GM12865 (cell line): ENCODE measurements around the gene PIWIL4.
"Not testable (repeated sequence)": the region's sequence is repeated elsewhere in the genome, so short reads cannot be mapped to it uniquely, and the experiment has no call there.

ENCODE experiments used
- DNase-seq: peaks from one replicate; pipeline ENCODE4 v3.0.0; 2010; ENCODE audit warnings: low read depth
- H3K4me3 ChIP-seq: 2 replicates; pipeline ENCODE4 v1.5.1; 2011; ENCODE audit warnings: mild to moderate bottlenecking, low read depth, low read length, control low read depth
- CTCF ChIP-seq: IDR thresholded peaks from 2 replicates; pipeline ENCODE4 v1.5.1; 2011; ENCODE audit warnings: low read length, control low read depth, low read depth, inconsistent platforms; ENCODE audit not compliant: insufficient read depth; ENCODE audit errors: missing control alignments

The PIWIL4 gene

GRCh38 chr11:94636388-94636949, 69.3 kb downstream of the PIWIL4 start:
- no peak for TF ChIP-seq CTCF
- H3K4me3 ChIP-seq, result no peak overlapping the region
- DNase-seq, result no peak

- TF ChIP-seq CTCF, result no peak
- H3K4me3 ChIP-seq, result no peak overlapping the region
- no peak for DNase-seq
Measured at GRCh38 chr11:94638301-94638901, 71.2 kb downstream of the PIWIL4 start.

DNA sequence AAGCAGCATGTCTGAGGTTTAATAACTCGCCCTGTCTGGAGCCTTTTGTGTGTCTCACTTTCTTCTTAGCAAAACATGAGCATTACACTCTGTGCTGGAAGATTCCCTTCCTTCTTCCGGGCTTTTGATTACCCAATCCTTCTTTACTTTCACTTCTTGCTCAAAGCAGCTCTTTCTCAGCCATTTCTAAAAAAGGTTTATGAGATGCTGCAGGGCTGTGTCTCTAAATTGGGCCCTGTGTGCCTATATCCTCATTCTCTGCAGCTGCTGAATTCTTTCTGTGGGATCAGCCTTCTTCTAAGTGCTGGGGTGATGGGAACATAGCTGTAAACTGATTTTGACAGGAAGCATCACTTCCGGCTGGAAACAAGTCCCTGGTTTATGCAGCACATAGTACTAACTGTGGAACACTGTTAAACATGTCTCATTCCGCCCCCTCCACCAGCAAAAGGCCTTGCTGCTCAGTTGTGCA, 71.8 kb downstream of the PIWIL4 start:
- H3K4me3 ChIP-seq, result no peak overlapping the region
- DNase-seq, result no peak
- TF ChIP-seq CTCF, result no peak

- no peak for DNase-seq
- no peak overlapping the region for H3K4me3 ChIP-seq
- no peak for TF ChIP-seq CTCF
Measured at GRCh38 chr11:94639901-94640721, 72.9 kb downstream of the PIWIL4 start.

GRCh38 chr11:94641167-94641761, 74.1 kb downstream of the PIWIL4 start:
- no peak for TF ChIP-seq CTCF
- no peak overlapping the region for H3K4me3 ChIP-seq
- no peak for DNase-seq

GRCh38 chr11:94643186-94643585, 76.0 kb downstream of the PIWIL4 start:
- not testable (repeated sequence) for DNase-seq, H3K4me3 ChIP-seq

DNA sequence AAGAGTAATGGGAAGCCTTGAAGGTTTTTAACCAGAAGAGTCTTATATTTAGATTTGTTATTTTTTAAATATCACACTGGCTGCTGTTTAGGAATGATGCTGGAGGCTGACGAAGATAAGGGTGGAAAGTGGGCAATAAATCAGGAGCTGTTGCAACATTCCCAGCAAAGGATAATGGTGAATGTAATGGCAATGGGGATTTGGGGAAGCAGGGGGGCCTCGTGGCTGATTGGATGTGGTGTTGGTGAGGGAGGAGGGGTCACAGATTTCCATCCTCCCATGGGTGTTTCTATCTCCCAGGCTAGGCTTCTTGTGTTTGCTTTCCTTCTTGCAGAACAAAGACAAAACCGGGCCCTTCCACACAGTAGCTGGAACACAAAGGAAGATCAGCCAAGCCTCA, 80.8 kb downstream of the PIWIL4 start:
- no peak overlapping the region for H3K4me3 ChIP-seq
- no peak for TF ChIP-seq CTCF
- no peak for DNase-seq
